ENCODE data around the gene ARHGAP26. TPM values are rescaled to one million over a fixed set of nuclear protein-coding genes. Genes with fewer than 3 reads are reported as not detected.

Gene ARHGAP26
- total and polyA plus RNA-seq, 2 donors (not counting 1 experiment from before 2014, with no cell fraction given): 4.1 to 6.8 TPM

DNA sequence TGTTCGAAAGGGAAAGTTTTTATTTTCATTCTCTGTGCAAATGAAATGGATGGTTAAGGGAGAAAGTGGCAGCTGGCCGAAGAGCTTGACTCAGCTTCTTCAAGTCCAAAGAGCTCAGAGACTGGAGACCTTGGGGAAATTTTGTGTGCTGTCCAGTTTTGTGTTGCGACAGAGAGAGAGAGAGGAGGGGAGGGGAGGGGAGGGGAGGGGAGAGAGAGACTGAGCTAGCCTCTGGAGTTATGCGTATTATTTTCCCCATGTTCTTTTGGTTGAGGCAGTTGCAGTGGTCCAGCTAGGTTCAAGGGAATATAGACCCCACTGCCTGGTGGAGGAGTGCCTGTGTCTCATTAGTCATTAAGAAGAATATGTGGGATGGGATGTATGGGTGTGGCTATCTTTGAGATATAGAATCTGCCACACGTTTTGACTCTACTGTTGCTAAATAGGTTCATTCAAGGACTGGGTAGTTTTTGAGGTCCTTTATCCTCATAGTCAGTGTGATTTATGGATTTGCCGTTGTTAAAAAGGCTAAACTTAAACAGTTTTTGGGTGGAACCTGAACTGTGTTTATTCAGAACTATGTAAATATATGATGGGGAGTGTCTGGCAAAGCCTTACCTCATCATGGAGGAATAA, 69.7 kb downstream of the ARHGAP26 start:
- no peak overlapping the region for H3K9ac ChIP-seq (ENCODE audit: insufficient read depth, low read length)
- H3K27me3 ChIP-seq (ENCODE audit: control insufficient read depth, insufficient read depth, low read length): no peaks in the 10 kb centered on the region
- H3K27ac ChIP-seq (ENCODE audit: insufficient read depth, low read length): no peak overlapping the region
- H3K36me3 ChIP-seq (ENCODE audit: control insufficient read depth, insufficient read depth, low read length): no peaks in the 10 kb centered on the region
- H3K9me3 ChIP-seq (ENCODE audit: control insufficient read depth, insufficient read depth, low read depth, low read length): no peaks in the 10 kb centered on the region
- TF ChIP-seq, protein P1, sequence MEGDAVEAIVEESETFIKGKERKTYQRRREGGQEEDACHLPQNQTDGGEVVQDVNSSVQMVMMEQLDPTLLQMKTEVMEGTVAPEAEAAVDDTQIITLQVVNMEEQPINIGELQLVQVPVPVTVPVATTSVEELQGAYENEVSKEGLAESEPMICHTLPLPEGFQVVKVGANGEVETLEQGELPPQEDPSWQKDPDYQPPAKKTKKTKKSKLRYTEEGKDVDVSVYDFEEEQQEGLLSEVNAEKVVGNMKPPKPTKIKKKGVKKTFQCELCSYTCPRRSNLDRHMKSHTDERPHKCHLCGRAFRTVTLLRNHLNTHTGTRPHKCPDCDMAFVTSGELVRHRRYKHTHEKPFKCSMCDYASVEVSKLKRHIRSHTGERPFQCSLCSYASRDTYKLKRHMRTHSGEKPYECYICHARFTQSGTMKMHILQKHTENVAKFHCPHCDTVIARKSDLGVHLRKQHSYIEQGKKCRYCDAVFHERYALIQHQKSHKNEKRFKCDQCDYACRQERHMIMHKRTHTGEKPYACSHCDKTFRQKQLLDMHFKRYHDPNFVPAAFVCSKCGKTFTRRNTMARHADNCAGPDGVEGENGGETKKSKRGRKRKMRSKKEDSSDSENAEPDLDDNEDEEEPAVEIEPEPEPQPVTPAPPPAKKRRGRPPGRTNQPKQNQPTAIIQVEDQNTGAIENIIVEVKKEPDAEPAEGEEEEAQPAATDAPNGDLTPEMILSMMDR (conservative IDR thresholded peaks at IDR 0.05 in 1 of 2, IDR thresholded peaks at IDR 0.05 in 1 of 2; ENCODE audit: low read depth in 1 of 2, low read length in 2 of 2): no peak
- no peak for TF ChIP-seq EZH2 (IDR thresholded peaks at IDR 0.05; ENCODE audit: low read length, missing control alignments)
- H3K4me3 ChIP-seq (replicated peaks in 1 of 4; ENCODE audit: control extremely low read depth in 1 of 4, insufficient read depth in 1 of 4, low read depth in 3 of 4, low read length in 4 of 4): peak overlapping the region in 1 of 4 experiments; percentile 37
- H2AFZ ChIP-seq (ENCODE audit: low read length): no peak overlapping the region
- no peaks in the 10 kb centered on the region for H3K79me2 ChIP-seq (ENCODE audit: control insufficient read depth, insufficient read depth, low read length)
- H3K4me1 ChIP-seq (ENCODE audit: control insufficient read depth, extremely low read depth, insufficient read depth, low read length): no peaks in the 10 kb centered on the region
- peak in 1 of 2 donors; percentile 83 for DNase-seq (ENCODE audit: low read depth in 2 of 2)
- no peak overlapping the region for H3K4me2 ChIP-seq (ENCODE audit: extremely low read depth, insufficient read depth, low read length)
- no peaks in the 10 kb centered on the region for H4K20me1 ChIP-seq (ENCODE audit: control insufficient read depth, extremely low read depth, insufficient read depth, low read length)

DNA sequence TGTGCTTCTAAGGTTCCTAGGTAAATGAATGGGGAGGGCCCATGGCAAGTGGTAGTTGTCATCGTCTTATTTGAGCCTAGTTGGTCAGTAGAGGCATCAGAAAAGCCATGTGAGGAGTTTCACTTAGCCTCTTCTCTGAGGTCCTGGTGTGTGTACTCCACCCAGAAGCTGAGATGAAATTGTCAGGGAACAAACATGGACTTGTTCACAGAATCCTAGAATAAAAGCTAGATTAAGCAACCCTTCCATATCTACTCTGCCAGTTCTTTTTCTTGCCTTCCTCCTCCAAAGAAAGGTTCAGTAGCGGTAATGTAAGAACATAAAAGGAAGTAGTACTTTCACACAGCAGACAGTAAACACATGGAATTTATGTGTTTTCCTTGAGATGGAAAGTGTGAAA, 70.4 kb downstream of the ARHGAP26 start:
- TF ChIP-seq EZH2 (IDR thresholded peaks at IDR 0.05; ENCODE audit: low read length, missing control alignments): no peak
- TF ChIP-seq, protein P1 (conservative IDR thresholded peaks at IDR 0.05 in 1 of 2, IDR thresholded peaks at IDR 0.05 in 1 of 2; ENCODE audit: low read depth in 1 of 2, low read length in 2 of 2): no peak
- no peak overlapping the region for H3K4me3 ChIP-seq (replicated peaks in 1 of 4; ENCODE audit: control extremely low read depth in 1 of 4, insufficient read depth in 1 of 4, low read depth in 3 of 4, low read length in 4 of 4)
- H2AFZ ChIP-seq (ENCODE audit: low read length): no peak overlapping the region
- H3K79me2 ChIP-seq (ENCODE audit: control insufficient read depth, insufficient read depth, low read length): no peaks in the 10 kb centered on the region
- H3K27me3 ChIP-seq (ENCODE audit: control insufficient read depth, insufficient read depth, low read length): no peaks in the 10 kb centered on the region
- H4K20me1 ChIP-seq (ENCODE audit: control insufficient read depth, extremely low read depth, insufficient read depth, low read length): no peaks in the 10 kb centered on the region
- H3K36me3 ChIP-seq (ENCODE audit: control insufficient read depth, insufficient read depth, low read length): no peaks in the 10 kb centered on the region
- H3K27ac ChIP-seq (ENCODE audit: insufficient read depth, low read length): no peak overlapping the region
- H3K4me1 ChIP-seq (ENCODE audit: control insufficient read depth, extremely low read depth, insufficient read depth, low read length): peaks cover 1% of the 10 kb centered on the region
- H3K4me2 ChIP-seq (ENCODE audit: extremely low read depth, insufficient read depth, low read length): no peak overlapping the region
- no peak for DNase-seq (ENCODE audit: low read depth in 2 of 2)
- H3K9me3 ChIP-seq (ENCODE audit: control insufficient read depth, insufficient read depth, low read depth, low read length): no peaks in the 10 kb centered on the region
- no peak overlapping the region for H3K9ac ChIP-seq (ENCODE audit: insufficient read depth, low read length)

DNA sequence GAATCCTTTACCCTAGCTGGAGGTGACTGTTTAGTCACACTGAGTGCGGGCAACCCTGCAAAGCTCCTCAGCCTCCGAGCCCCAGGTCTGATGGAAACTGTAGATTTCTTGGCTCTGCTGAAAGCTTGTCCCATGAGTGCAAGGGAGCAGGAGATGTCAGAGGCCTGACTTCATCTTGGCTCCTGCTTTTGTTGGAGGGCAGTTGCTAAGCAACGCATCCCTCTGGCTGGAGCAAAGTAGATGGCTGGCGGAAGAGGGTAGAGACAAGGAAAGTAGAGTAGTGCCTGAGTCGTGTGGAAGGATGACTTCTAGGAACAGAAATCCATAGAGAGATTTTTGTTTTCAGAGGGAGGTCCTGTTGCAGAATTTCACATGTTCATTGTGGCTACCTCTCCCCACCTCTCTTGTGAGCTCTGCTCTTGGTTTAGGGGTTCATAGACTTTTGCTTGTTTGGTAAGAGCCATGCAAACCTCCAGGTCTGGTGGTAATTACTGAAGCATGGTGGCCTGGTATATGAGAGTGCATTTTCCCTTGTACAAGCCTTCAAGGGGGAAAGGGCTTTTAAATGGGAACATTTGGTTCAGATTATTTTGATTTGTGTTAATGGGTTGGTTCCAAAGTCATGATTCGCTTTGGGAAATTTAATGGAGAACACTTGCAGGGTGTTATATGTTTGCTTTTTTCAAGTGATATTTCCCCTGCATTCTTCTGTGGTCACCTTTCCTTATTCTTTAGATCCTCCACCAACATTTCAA, 71.5 kb downstream of the ARHGAP26 start:
- Histone ChIP-seq H3K4me2 (ENCODE audit: extremely low read depth, insufficient read depth, low read length) (no peak overlapping the region), H3K27me3 (ENCODE audit: control insufficient read depth, insufficient read depth, low read length) (no peaks in the 10 kb centered on the region), H3K79me2 (ENCODE audit: control insufficient read depth, insufficient read depth, low read length) (no peaks in the 10 kb centered on the region), H3K9me3 (ENCODE audit: control insufficient read depth, insufficient read depth, low read depth, low read length) (no peaks in the 10 kb centered on the region), H3K4me3 (replicated peaks in 1 of 4; ENCODE audit: control extremely low read depth in 1 of 4, insufficient read depth in 1 of 4, low read depth in 3 of 4, low read length in 4 of 4) (no peak overlapping the region), H3K4me1 (ENCODE audit: control insufficient read depth, extremely low read depth, insufficient read depth, low read length) (peaks cover 2% of the 10 kb centered on the region), H3K9ac (ENCODE audit: insufficient read depth, low read length) (no peak overlapping the region), H2AFZ (ENCODE audit: low read length) (no peak overlapping the region), H3K27ac (ENCODE audit: insufficient read depth, low read length) (no peak overlapping the region), H3K36me3 (ENCODE audit: control insufficient read depth, insufficient read depth, low read length) (no peaks in the 10 kb centered on the region), H4K20me1 (ENCODE audit: control insufficient read depth, extremely low read depth, insufficient read depth, low read length) (no peaks in the 10 kb centered on the region)
- DNase-seq (ENCODE audit: low read depth in 2 of 2): peak; percentile 56 to 69
- TF ChIP-seq, protein P1 (conservative IDR thresholded peaks at IDR 0.05 in 1 of 2, IDR thresholded peaks at IDR 0.05 in 1 of 2; ENCODE audit: low read depth in 1 of 2, low read length in 2 of 2): no peak
- TF ChIP-seq EZH2 (IDR thresholded peaks at IDR 0.05; ENCODE audit: low read length, missing control alignments): no peak
